HFFc6 (cell line): ENCODE measurements around the gene CAST. TPM values are rescaled to one million over a fixed set of nuclear protein-coding genes. Genes with fewer than 3 reads are reported as not detected.

Source experiments
- DNase-seq: peaks from one replicate; pipeline ENCODE4 v3.0.0-alpha.2; 2018
- H3K27ac Mint-ChIP-seq: 2 replicates; pipeline ENCODE4 v1.8.0; 2020; ENCODE audit warnings: mild to moderate bottlenecking, mixed read lengths
- H3K27me3 Mint-ChIP-seq: 2 replicates; pipeline ENCODE4 v1.8.0; 2021; ENCODE audit warnings: mild to moderate bottlenecking, moderate library complexity, mixed read lengths; ENCODE audit not compliant: insufficient read depth
- H3K36me3 Mint-ChIP-seq: 2 replicates; pipeline ENCODE4 v1.8.0; 2021; ENCODE audit warnings: low read depth, mixed read lengths
- H3K4me1 Mint-ChIP-seq: 2 replicates; pipeline ENCODE4 v1.8.0; 2020; ENCODE audit warnings: low read depth, mixed read lengths
- H3K4me3 Mint-ChIP-seq: 2 replicates; pipeline ENCODE4 v1.8.0; 2020; ENCODE audit warnings: mild to moderate bottlenecking, moderate library complexity, mixed read lengths
- H3K9me3 Mint-ChIP-seq: 2 replicates; pipeline ENCODE4 v1.8.0; 2020; ENCODE audit warnings: mild to moderate bottlenecking, mixed read lengths
- CTCF ChIP-seq: fragments of 200-600 bp; sonication (generic); IDR thresholded peaks from 2 replicates; pipeline ENCODE4 v1.5.0; 2021; ENCODE audit warnings: antibody characterized with exemption, mild to moderate bottlenecking
- total RNA-seq, 6 experiments: library from RNA; stranded (reverse); fragmentation: NEBNext Ultra II Directional; extraction: Animal tissue kit (Norgen Biotek cat#: 25700); gene quantifications; 2 replicates in 1 of 6; 3 replicates in 5 of 6; pipeline ENCODE4 v1.2.3, GENCODE V29; 2021

The CAST gene
- total RNA-seq, 6 experiments from 2014 or later = 274 to 342 (median 322) TPM

- no peak overlapping the region for H3K4me3 Mint-ChIP-seq
- no peak overlapping the region for H3K27ac Mint-ChIP-seq
- H3K36me3 Mint-ChIP-seq = peaks cover 30% of the 10 kb centered on the region
These were observed 89.3 kb downstream of the CAST start for GRCh38 chr5:96751203-96752169.

GRCh38 chr5:96752341-96753016 is 90.3 kb downstream of the CAST start:
- Mint-ChIP-seq H3K9me3 (no peaks in the 10 kb centered on the region), H3K4me3 (no peak overlapping the region), H3K27me3 (peaks cover 3% of the 10 kb centered on the region), H3K27ac (no peak overlapping the region), H3K4me1 (peaks cover 8% of the 10 kb centered on the region), H3K36me3 (peaks cover 36% of the 10 kb centered on the region)
- TF ChIP-seq CTCF = peak; percentile 90
- DNase-seq = peak; percentile 55

More at GRCh38 chr5:96751203-96752169, 89.3 kb downstream of the CAST start:
- no peak for DNase-seq
- Mint-ChIP-seq H3K4me1 (no peaks in the 10 kb centered on the region; the same call in 1 of the 2 replicates), H3K9me3 (no peaks in the 10 kb centered on the region), H3K27me3 (no peaks in the 10 kb centered on the region)
- TF ChIP-seq CTCF = no peak

DNA sequence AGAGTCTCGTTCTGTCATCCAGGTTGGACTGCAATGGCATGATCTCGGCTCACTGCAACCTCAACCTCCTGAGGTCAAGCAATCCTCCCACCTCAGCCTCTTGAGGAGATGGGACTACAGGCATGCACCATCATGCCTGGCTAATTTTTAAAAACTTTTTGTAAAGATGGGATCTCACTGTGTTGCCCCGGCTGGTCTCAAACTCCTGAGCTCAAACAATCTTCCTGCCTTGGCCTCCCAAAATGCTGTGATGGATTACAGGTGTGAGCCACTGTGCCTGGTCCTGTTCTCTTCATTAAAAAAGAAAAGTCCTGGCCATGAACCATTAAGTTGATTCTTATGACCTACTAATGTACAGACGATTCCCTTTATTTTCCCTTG is 90.8 kb downstream of the CAST start:
- H3K36me3 Mint-ChIP-seq = peaks cover 38% of the 10 kb centered on the region

GRCh38 chr5:96753848-96754247 is 91.7 kb downstream of the CAST start:
- Mint-ChIP-seq H3K27me3 (peaks cover 3% of the 10 kb centered on the region), H3K27ac (no peak overlapping the region), H3K9me3 (no peaks in the 10 kb centered on the region), H3K4me1 (peaks cover 15% of the 10 kb centered on the region), H3K4me3 (no peak overlapping the region), H3K36me3 (peaks cover 40% of the 10 kb centered on the region)
- TF ChIP-seq CTCF = no peak
- no peak for DNase-seq

More for the DNA sequence above, 90.8 kb downstream of the CAST start:
- DNase-seq = no peak
- no peak for TF ChIP-seq CTCF
- peaks cover 8% of the 10 kb centered on the region for H3K4me1 Mint-ChIP-seq
- H3K9me3 Mint-ChIP-seq = no peaks in the 10 kb centered on the region
- H3K27me3 Mint-ChIP-seq = peaks cover 3% of the 10 kb centered on the region
- no peak overlapping the region for H3K4me3 Mint-ChIP-seq
- H3K27ac Mint-ChIP-seq = no peak overlapping the region

DNA sequence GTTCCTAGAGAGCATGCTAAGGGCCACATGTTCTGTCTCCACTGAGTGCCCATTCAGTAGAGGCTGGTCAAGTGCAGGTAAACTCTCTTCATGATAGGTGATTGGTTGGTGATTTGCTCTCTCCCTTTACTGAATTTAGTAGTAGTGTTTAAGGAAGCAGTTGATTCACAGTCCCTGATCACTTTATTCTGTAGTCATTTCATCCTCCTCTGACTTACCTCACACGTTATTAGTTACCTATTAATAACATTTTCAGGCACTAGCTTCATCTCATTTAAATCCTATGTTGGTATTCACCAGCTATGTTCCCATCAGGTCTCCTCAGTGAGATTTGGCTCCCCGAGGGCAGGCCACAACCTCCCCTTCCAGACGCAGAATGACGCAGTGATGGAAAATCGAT is 93.7 kb downstream of the CAST start:
- Mint-ChIP-seq H3K27ac (no peak overlapping the region), H3K4me3 (no peak overlapping the region)
- TF ChIP-seq CTCF = no peak

More for the DNA sequence above, 93.7 kb downstream of the CAST start:
- Mint-ChIP-seq H3K36me3 (peaks cover 37% of the 10 kb centered on the region), H3K4me1 (peaks cover 20% of the 10 kb centered on the region), H3K9me3 (no peaks in the 10 kb centered on the region), H3K27me3 (peaks cover 3% of the 10 kb centered on the region)
- no peak for DNase-seq
